Activated CD4-positive, alpha-beta T cell treated with anti-CD3 and anti-CD28 coated beads, Interleukin-2, amount 10 ng/mL, durations not matched to agents 7 days and 5 days (primary cell): Measurements from ENCODE around the gene CDH4. TPM values are rescaled to one million over a fixed set of nuclear protein-coding genes. Genes with fewer than 3 reads are reported as not detected.

Source experiments
- CTCF ChIA-PET: fragments of 350-600 bp; sonication (Branson Sonifier 250); formaldehyde crosslinking; loops from one replicate; lab custom pipeline; 2021; ENCODE audit warnings: antibody characterized with exemption; lab: Charles Lee
- POLR2A ChIA-PET: fragments of 350-600 bp; sonication (Branson Sonifier 250); formaldehyde crosslinking; loops from one replicate; lab custom pipeline; 2021; ENCODE audit warnings: antibody characterized with exemption; lab: Charles Lee
- DNase-seq: peaks from one replicate; pipeline ENCODE4 v3.0.0-alpha.2; 2020
- H3K27ac Mint-ChIP-seq: one replicate; pipeline ENCODE4 v1.8.0; 2021; ENCODE audit warnings: mild to moderate bottlenecking, moderate library complexity, mixed read lengths
- H3K27me3 Mint-ChIP-seq: one replicate; pipeline ENCODE4 v1.8.0; 2021; ENCODE audit warnings: mixed read lengths
- H3K36me3 Mint-ChIP-seq: one replicate; pipeline ENCODE4 v1.8.0; 2021; ENCODE audit warnings: low read depth, mixed read lengths
- H3K4me1 Mint-ChIP-seq: one replicate; pipeline ENCODE4 v1.8.0; 2021; ENCODE audit warnings: mixed read lengths
- H3K4me3 Mint-ChIP-seq: one replicate; pipeline ENCODE4 v1.8.0; 2021; ENCODE audit warnings: mild to moderate bottlenecking, moderate library complexity, mixed read lengths
- H3K9me3 Mint-ChIP-seq: one replicate; pipeline ENCODE4 v1.8.0; 2021; ENCODE audit warnings: mixed read lengths
- total RNA-seq, 2 experiments: library from RNA; stranded (reverse); gene quantifications; one replicate each; pipeline ENCODE4 v1.2.3, GENCODE V29; 2021

CDH4 gene
- total RNA-seq, 2 experiments from 2014 or later: not detected

- no peaks in the 10 kb centered on the region for H3K27me3 Mint-ChIP-seq
- DNase-seq: no peak
- no peak overlapping the region for H3K4me3 Mint-ChIP-seq
- H3K36me3 Mint-ChIP-seq: no peaks in the 10 kb centered on the region
- POLR2A ChIA-PET: no interaction called here
- CTCF ChIA-PET: no interaction called here
- no peaks in the 10 kb centered on the region for H3K4me1 Mint-ChIP-seq
- H3K27ac Mint-ChIP-seq: no peak overlapping the region
- H3K9me3 Mint-ChIP-seq: peaks cover 3% of the 10 kb centered on the region
These were observed 667.8 kb downstream of the CDH4 start for GRCh38 chr20:61919675-61920365.

GRCh38 chr20:61922411-61922810 is 670.4 kb downstream of the CDH4 start:
- POLR2A ChIA-PET: no interaction called here
- H3K27ac Mint-ChIP-seq: no peak overlapping the region
- CTCF ChIA-PET: interaction anchor here (0.8 kb wide), 1 partner anchor 14 kb away, joined by 4 read pairs; no protein-coding TSS in a partner anchor
- DNase-seq: no peak
- H3K36me3 Mint-ChIP-seq: no peaks in the 10 kb centered on the region
- H3K4me3 Mint-ChIP-seq: no peak overlapping the region
- H3K4me1 Mint-ChIP-seq: no peaks in the 10 kb centered on the region
- peaks cover 3% of the 10 kb centered on the region for H3K9me3 Mint-ChIP-seq
- H3K27me3 Mint-ChIP-seq: no peaks in the 10 kb centered on the region

GRCh38 chr20:61922936-61923335 is 670.9 kb downstream of the CDH4 start:
- no peak for DNase-seq
- no peak overlapping the region for H3K27ac Mint-ChIP-seq
- no peaks in the 10 kb centered on the region for H3K36me3 Mint-ChIP-seq
- H3K27me3 Mint-ChIP-seq: no peaks in the 10 kb centered on the region
- no peaks in the 10 kb centered on the region for H3K4me1 Mint-ChIP-seq
- H3K4me3 Mint-ChIP-seq: no peak overlapping the region
- POLR2A ChIA-PET: no interaction called here
- CTCF ChIA-PET: no interaction called here
- peaks cover 3% of the 10 kb centered on the region for H3K9me3 Mint-ChIP-seq

GRCh38 chr20:61923371-61924166 is 671.5 kb downstream of the CDH4 start:
- no peak overlapping the region for H3K4me3 Mint-ChIP-seq
- ChIA-PET POLR2A (no interaction called here), CTCF (no interaction called here)
- H3K36me3 Mint-ChIP-seq: no peaks in the 10 kb centered on the region
- H3K27me3 Mint-ChIP-seq: no peaks in the 10 kb centered on the region
- DNase-seq: no peak
- H3K27ac Mint-ChIP-seq: no peak overlapping the region
- H3K4me1 Mint-ChIP-seq: no peaks in the 10 kb centered on the region
- peaks cover 3% of the 10 kb centered on the region for H3K9me3 Mint-ChIP-seq

- ChIA-PET CTCF (no interaction called here), POLR2A (no interaction called here)
- H3K27me3 Mint-ChIP-seq: no peaks in the 10 kb centered on the region
- no peak overlapping the region for H3K4me3 Mint-ChIP-seq
- no peak for DNase-seq
- peaks cover 3% of the 10 kb centered on the region for H3K9me3 Mint-ChIP-seq
- no peaks in the 10 kb centered on the region for H3K4me1 Mint-ChIP-seq
- no peaks in the 10 kb centered on the region for H3K36me3 Mint-ChIP-seq
- no peak overlapping the region for H3K27ac Mint-ChIP-seq
These were observed 672.3 kb downstream of the CDH4 start for GRCh38 chr20:61924211-61924857.

GRCh38 chr20:61924858-61925554 is 672.9 kb downstream of the CDH4 start:
- H3K27ac Mint-ChIP-seq: no peak overlapping the region
- H3K4me3 Mint-ChIP-seq: no peak overlapping the region
- ChIA-PET CTCF (no interaction called here), POLR2A (no interaction called here)
- H3K9me3 Mint-ChIP-seq: peaks cover 3% of the 10 kb centered on the region
- no peak for DNase-seq
- no peaks in the 10 kb centered on the region for H3K36me3 Mint-ChIP-seq
- H3K27me3 Mint-ChIP-seq: no peaks in the 10 kb centered on the region
- no peaks in the 10 kb centered on the region for H3K4me1 Mint-ChIP-seq

- Mint-ChIP-seq H3K27me3 (no peaks in the 10 kb centered on the region), H3K4me3 (no peak overlapping the region), H3K9me3 (peaks cover 3% of the 10 kb centered on the region), H3K36me3 (no peaks in the 10 kb centered on the region), H3K27ac (no peak overlapping the region), H3K4me1 (no peaks in the 10 kb centered on the region)
- DNase-seq: no peak
- ChIA-PET CTCF (no interaction called here), POLR2A (no interaction called here)
These were observed 673.6 kb downstream of the CDH4 start for GRCh38 chr20:61925555-61926252.

GRCh38 chr20:61926253-61926613 is 674.2 kb downstream of the CDH4 start:
- no peak overlapping the region for H3K27ac Mint-ChIP-seq
- H3K4me3 Mint-ChIP-seq: no peak overlapping the region
- H3K4me1 Mint-ChIP-seq: no peaks in the 10 kb centered on the region
- H3K36me3 Mint-ChIP-seq: no peaks in the 10 kb centered on the region
- H3K27me3 Mint-ChIP-seq: no peaks in the 10 kb centered on the region
- peaks cover 3% of the 10 kb centered on the region for H3K9me3 Mint-ChIP-seq
- ChIA-PET CTCF (no interaction called here), POLR2A (no interaction called here)
- DNase-seq: no peak

GRCh38 chr20:61926796-61927192 is 674.7 kb downstream of the CDH4 start:
- H3K27me3 Mint-ChIP-seq: no peaks in the 10 kb centered on the region
- no peaks in the 10 kb centered on the region for H3K36me3 Mint-ChIP-seq
- H3K27ac Mint-ChIP-seq: no peak overlapping the region
- H3K4me3 Mint-ChIP-seq: no peak overlapping the region
- H3K9me3 Mint-ChIP-seq: peaks cover 3% of the 10 kb centered on the region
- no peak for DNase-seq
- POLR2A ChIA-PET: no interaction called here
- CTCF ChIA-PET: no interaction called here
- H3K4me1 Mint-ChIP-seq: no peaks in the 10 kb centered on the region

- Mint-ChIP-seq H3K4me3 (no peak overlapping the region), H3K27me3 (no peaks in the 10 kb centered on the region), H3K9me3 (no peaks in the 10 kb centered on the region), H3K36me3 (no peaks in the 10 kb centered on the region), H3K27ac (no peak overlapping the region), H3K4me1 (no peaks in the 10 kb centered on the region)
- ChIA-PET POLR2A (no interaction called here), CTCF (no interaction called here)
- DNase-seq: no peak
These were observed 675.2 kb downstream of the CDH4 start for GRCh38 chr20:61927193-61927825.

GRCh38 chr20:61927826-61928541 is 675.9 kb downstream of the CDH4 start:
- Mint-ChIP-seq H3K27ac (no peak overlapping the region), H3K9me3 (no peaks in the 10 kb centered on the region), H3K36me3 (no peaks in the 10 kb centered on the region), H3K4me3 (no peak overlapping the region), H3K4me1 (no peaks in the 10 kb centered on the region), H3K27me3 (no peaks in the 10 kb centered on the region)
- ChIA-PET POLR2A (no interaction called here), CTCF (no interaction called here)
- DNase-seq: no peak

GRCh38 chr20:61929561-61929960 is 677.5 kb downstream of the CDH4 start:
- POLR2A ChIA-PET: no interaction called here
- no peak for DNase-seq
- Mint-ChIP-seq H3K4me3 (no peak overlapping the region), H3K27me3 (no peaks in the 10 kb centered on the region), H3K9me3 (no peaks in the 10 kb centered on the region), H3K27ac (no peak overlapping the region), H3K4me1 (no peaks in the 10 kb centered on the region), H3K36me3 (no peaks in the 10 kb centered on the region)
- CTCF ChIA-PET: no interaction called here
